GM11168 (cell line): Measurements from ENCODE around the gene OR10G3.
"Not testable (repeated sequence)": the region's sequence is repeated elsewhere in the genome, so short reads cannot be mapped to it uniquely, and the experiment has no call there.

Experiments
- in situ Hi-C: fragments of 300-500 bp; cut with MboI; formaldehyde crosslinking; loops from one replicate; pipeline ENCODE4 v1.12.0; 2022; ENCODE audit warnings: low sequenced_read_pairs; ENCODE audit not compliant: unreplicated experiment

OR10G3 gene, protein sequence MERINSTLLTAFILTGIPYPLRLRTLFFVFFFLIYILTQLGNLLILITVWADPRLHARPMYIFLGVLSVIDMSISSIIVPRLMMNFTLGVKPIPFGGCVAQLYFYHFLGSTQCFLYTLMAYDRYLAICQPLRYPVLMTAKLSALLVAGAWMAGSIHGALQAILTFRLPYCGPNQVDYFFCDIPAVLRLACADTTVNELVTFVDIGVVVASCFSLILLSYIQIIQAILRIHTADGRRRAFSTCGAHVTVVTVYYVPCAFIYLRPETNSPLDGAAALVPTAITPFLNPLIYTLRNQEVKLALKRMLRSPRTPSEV

GRCh38 chr14:21579976-21580375 lies at the start of gene OR10G3:
Gene OR10G3, minus strand, starts transcription at chr14:21580076. Its CDS starts 9,332 bp downstream, at chr14:21570744.
- in situ Hi-C loops: no loop called here

- in situ Hi-C loops: no loop called here
These were observed 46.8 kb upstream of the OR10G3 start for GRCh38 chr14:21626491-21627230.

DNA sequence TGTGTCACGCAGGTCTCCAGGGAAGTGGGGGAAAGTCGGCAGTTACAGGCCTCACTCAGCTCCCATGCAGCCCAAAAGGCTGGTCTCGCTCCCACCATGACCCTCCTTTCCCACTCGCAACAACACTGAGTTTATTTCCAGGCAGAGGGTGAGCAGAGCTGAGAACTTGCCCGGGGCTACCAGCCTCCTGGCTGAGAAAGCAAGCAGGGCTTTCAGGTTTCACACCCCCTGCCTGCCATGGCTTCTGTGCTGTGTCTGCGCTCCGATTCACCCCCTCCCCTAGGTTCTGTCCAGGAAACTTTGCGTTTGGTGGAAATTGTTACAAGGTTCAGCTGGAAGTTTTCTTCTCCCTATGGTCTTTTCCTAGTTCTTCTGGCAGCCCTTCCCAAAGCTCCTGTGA lies 37.7 kb upstream of the OR10G3 start:
- in situ Hi-C loops: no loop called here

- in situ Hi-C loops: no loop called here
These were observed 34.4 kb upstream of the OR10G3 start for GRCh38 chr14:21614240-21614639.

GRCh38 chr14:21612324-21612723 lies 32.4 kb upstream of the OR10G3 start:
- in situ Hi-C loops: no loop called here

DNA sequence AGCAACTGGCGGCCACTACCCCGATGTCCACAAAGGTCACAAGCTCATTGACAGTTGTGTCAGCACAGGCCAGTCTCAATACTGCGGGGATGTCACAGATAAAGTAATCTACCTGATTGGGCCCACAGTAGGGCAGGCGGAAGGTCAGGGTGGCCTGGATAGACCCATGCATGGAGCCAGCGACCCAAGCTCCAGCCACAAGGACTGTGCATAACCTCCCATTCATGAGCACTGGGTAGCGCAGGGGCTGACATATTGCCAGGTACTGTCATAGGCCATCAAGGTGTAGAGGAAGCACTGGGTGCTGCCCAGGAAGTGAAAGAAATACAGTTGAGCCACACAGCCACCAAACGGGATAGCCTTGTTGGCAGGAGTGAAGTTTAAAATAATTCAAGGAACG lies 22.3 kb upstream of the OR10G3 start:
- in situ Hi-C loops: not testable (repeated sequence)

DNA sequence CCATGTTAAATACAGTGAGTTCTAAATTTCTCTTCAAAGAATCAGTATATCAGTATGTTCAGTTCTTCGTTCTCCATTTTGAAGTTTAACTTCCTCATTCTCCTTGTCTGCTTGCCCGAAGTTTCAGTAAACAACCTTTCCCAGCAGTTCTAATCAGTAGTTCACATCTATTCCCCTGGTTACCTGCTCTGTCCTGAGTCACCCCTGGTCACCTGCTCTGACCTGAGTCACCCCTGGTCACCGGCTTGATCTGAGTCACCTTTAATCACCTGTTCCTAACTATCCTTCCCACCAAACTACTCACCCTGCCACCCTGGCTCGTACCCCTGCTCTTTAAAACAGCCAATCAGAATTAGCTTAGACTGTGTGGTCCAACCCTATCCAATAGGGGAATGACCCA lies 9.4 kb upstream of the OR10G3 start:
- in situ Hi-C loops: no loop called here

DNA sequence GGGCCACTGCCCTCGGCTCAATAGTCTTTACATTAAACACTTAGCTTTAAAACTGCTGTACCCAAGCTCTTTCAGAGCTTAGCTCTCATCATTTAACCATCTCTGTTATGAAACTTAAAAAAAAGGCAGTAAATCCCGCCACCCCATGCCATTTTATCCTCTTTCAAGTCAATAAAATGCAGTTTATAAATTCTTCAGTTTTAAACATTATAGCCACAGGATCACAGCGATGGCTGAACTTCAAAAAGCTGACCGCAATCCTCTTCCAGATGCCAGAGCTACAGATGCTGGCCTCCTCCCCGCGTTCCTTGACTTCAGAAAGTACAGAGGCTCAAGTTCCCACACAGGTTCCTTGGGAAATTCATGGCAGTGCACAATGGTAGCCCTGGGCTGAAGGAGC lies 4.2 kb downstream of the OR10G3 start:
- in situ Hi-C loops: no loop called here

DNA sequence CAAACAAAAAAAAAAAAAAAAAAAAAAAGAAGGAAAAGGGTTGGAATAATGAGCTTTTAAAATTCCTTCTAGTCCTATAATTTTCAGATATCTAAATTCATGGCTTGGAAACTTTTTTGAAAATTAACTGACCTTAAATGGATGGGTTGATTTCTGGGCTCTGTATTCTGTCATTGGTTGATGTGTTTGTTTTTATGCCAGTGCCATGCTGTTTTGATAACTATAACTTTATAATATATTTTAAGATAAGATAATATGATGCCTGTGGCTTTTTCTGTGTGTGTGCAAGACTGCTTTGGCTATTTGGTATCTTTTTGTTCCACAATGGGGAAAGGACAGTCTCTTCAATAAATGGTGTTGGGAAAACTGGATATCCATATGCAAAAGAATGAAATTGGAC lies 7.3 kb downstream of the OR10G3 start:
- in situ Hi-C loops: no loop called here

DNA sequence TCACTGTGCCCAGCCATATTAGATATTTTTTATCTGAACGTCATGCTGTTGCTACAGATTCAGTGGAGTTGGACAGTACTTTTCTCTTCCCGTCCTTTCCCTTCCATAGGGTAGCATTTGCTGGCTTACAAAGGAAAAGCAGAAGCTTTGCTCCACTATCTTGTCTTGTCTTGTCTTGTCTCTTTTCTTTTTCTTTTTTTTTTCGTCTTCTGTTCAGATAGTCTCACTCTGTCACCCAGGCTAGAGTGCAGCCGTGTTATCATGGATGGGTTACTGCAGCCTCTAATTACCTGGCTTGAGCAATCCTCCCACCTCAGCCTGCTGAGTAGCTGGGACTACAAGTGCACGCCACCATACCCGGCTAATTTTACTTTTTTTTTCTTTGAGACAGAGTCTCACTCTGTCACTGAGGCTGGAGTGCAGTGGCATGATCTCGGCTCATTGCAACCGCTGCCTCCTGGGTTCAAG lies 21.1 kb downstream of the OR10G3 start:
- in situ Hi-C loops: loop anchor here (5.0 kb wide), 1 partner anchor 56 kb away; no protein-coding TSS in a partner anchor

DNA sequence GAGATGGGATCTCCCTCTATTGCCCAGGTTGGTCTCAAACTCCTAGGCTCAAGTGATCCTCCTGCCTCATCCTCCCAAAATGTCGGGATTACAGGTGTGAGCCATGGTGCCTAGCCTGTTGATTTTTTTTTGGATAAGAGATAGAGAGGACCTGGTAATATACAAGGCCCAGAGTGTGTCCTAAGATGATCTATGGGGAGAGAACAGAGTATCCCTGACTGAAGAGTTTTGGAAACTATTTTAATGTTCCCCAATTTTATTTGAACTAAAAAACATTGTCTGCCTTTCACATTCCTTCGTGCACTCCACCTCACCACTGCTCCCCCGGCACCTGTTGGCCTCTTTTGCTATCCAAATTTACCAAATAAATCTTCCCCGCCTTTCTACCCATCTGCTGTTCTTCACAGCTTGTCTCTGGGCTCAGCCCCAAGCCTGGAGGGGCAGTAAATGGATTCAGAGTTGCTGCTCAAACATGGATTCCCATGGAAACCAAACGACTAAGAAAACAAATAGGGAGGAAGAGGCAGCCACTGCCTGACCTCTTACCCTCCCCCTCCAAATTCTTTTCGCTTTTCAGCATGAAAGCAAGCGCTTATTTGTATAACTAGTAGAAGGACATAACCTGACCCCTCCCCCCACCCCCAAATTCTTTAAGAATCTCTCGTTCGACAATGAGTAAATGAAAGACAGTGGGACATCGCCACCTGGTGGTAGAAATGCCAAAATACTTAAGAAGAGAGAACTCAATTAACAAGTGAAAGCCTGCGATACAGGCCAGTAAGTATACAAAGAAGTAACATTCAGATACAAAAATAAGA lies 22.6 kb downstream of the OR10G3 start:
- in situ Hi-C loops: loop anchor here (5.0 kb wide), 1 partner anchor 55 kb away; no protein-coding TSS in a partner anchor

GRCh38 chr14:21556378-21557083 lies 23.3 kb downstream of the OR10G3 start:
- in situ Hi-C loops: loop anchor here (5.0 kb wide), 1 partner anchor 54 kb away; no protein-coding TSS in a partner anchor

- in situ Hi-C loops: no loop called here
These were observed 26.6 kb downstream of the OR10G3 start for GRCh38 chr14:21553266-21553665.

DNA sequence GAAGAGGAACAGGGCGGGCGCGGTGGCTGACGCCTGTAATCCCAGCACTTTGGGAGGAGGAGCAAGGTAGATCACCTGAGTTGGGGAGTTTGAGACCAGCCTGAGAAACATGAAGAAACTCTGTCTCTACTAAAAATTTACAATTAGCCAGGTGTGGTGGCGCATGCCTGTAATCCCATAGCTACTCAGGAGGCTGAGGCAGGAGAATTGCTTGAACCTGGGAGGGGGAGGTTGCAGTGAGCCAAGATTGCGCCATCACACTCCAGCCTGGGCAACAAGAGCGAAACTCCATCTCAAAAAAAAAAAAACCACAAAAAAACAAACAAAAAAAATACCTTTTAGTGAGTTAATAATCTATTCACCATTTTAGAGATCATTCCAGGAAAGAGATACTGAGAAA lies 35.3 kb downstream of the OR10G3 start:
- in situ Hi-C loops: loop anchor here (10.0 kb wide), 1 partner anchor 550 kb away; the partner anchor contains the start of gene SLC39A2

DNA sequence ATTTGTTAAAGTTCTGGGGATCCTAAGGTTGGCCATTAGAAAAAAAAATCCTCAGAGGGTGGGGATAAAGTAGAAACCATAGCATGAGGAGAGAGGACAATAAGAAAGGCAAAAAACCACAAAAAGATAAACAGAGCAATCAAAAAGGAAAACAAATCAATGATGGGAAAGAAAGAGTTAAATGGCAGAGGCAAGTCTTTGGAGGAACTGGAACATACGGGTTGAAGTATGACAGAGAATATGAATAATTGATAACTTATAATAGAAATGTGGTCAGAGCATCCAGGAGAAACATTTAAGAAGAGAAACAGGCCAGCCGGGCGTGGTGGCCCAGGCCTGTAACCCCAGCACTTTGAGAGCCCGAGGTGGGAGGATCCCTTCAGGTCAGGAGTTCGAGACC lies 35.9 kb downstream of the OR10G3 start:
- in situ Hi-C loops: loop anchor here (10.0 kb wide), 1 partner anchor 549 kb away; the partner anchor contains the start of gene SLC39A2

- in situ Hi-C loops: loop anchor here (10.0 kb wide), 1 partner anchor 549 kb away; the partner anchor contains the start of gene SLC39A2
These were observed 36.3 kb downstream of the OR10G3 start for GRCh38 chr14:21543521-21543960.

DNA sequence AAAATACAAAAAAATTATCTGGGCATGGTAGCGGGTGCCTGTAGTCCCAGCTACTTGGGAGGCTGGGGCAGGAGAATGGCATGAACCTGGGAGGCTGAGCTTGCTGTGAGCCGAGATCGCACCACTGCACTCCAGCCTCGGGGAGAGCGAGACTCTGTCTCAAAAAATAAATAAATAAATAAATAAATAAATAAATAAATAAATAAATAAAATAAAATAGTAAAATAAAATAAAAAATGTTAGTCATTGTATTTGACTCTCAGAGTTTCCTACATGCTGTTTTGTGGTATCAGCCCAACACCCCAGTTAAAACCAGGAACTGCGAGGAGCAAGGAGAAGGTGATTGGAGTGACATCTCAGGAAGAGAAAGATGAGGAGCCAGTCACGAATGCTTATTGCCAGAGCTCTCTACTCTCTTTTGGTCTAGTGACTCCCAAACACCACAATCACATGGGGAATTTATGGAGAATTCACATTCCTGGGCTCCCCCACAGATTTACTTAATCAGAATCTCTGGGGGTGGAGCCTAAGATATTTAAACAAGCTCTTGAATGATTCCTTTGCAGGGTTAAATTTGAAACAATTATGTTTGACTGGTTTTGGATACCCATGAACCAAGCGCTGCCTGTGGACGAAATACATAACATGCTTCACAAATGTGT lies 38.3 kb downstream of the OR10G3 start:
- in situ Hi-C loops: loop anchor here (10.0 kb wide), 1 partner anchor 547 kb away; the partner anchor contains the start of gene SLC39A2

DNA sequence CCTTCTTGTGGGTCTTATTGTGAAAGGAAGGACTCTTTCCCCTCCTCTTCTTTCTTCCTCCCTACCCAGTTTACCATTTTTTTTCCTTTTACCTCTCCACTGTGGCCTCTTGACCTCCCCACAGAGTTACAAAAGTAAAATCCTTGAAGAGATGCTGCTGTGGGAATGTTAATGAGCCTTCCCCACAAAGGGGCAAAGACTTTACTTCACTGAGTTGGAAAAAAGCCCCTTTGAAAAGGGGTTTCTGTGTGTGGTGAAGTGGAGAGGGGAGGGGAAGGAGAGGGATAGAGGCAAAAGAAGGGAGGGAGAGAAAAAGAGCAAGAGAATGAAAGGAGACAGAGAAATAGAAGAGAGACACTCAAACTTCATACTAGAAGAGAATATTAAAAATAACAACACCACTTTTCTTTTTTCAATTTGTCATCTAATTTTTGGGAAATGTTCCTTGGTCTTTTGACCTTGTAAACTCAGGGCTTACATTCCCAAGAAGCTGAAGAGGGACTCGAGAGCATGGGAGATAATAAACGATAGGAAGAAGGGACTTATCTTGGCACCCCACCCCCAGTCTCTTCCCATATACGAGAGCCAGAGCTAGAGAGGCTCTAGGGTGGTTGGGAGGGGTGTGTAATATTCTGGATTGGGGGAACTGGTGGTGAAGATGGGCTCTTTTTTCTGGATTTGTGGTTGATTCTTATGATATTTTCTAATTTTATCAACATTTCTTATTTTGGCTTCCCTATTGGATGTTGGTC lies 40.5 kb downstream of the OR10G3 start:
- in situ Hi-C loops: no loop called here
